HepG2 (cell line): ENCODE data around the gene PLCB1. TPM values are rescaled to one million over a fixed set of nuclear protein-coding genes. Genes with fewer than 3 reads are reported as not detected.

Experiments
- BRF2 ChIP-seq: sonication (generic); formaldehyde crosslinking; IDR thresholded peaks from 2 replicates; pipeline ENCODE4 v1.8.1; 2022; ENCODE audit warnings: mild to moderate bottlenecking, missing genetic modification reagents
- EED ChIP-seq: sonication (generic); formaldehyde crosslinking; IDR thresholded peaks from 2 replicates; pipeline ENCODE4 v1.5.0; 2020; ENCODE audit warnings: mild to moderate bottlenecking, missing genetic modification reagents
- FOXJ3 ChIP-seq: sonication (generic); formaldehyde crosslinking; IDR thresholded peaks from 2 replicates; pipeline ENCODE4 v1.4.0; 2020; ENCODE audit warnings: missing genetic modification reagents, mild to moderate bottlenecking, borderline replicate concordance
- IKZF1 ChIP-seq: fragments of 450-650 bp; IDR thresholded peaks from 2 replicates; pipeline ENCODE4 v1.7.1; 2016
- MIXL1 ChIP-seq: IDR thresholded peaks from 2 replicates; pipeline ENCODE4 v1.6.1; 2016
- NR2F6 ChIP-seq, 2 experiments: IDR thresholded peaks; 2 replicates each; pipeline ENCODE4 v1.6.1; 2016; ENCODE audit warnings: antibody characterized with exemption in 1 of 2, mild to moderate bottlenecking in 1 of 2
- PHF8 ChIP-seq: sonication (generic); formaldehyde crosslinking; IDR thresholded peaks from 2 replicates; pipeline ENCODE4 v1.5.0; 2020; ENCODE audit warnings: missing genetic modification reagents
- SALL1 ChIP-seq: sonication (generic); formaldehyde crosslinking; IDR thresholded peaks from 2 replicates; pipeline ENCODE4 v1.8.0; 2022; ENCODE audit warnings: mild to moderate bottlenecking, missing genetic modification reagents
- SOX6 ChIP-seq, 2 experiments: fragments of 450-650 bp in 1 of 2; sonication (generic) in 1 of 2; formaldehyde crosslinking in 1 of 2; IDR thresholded peaks; 2 replicates each; pipeline versions ENCODE4 v1.4.0 to v1.6.1; 2017 to 2020; ENCODE audit warnings: antibody characterized with exemption in 1 of 2, mild to moderate bottlenecking in 1 of 2, missing genetic modification reagents in 1 of 2
- SP140L ChIP-seq: sonication (generic); formaldehyde crosslinking; IDR thresholded peaks from 2 replicates; pipeline ENCODE4 v1.4.0; 2020; ENCODE audit warnings: missing genetic modification reagents, borderline replicate concordance
- STAT5B ChIP-seq: sonication (generic); formaldehyde crosslinking; IDR thresholded peaks from 2 replicates; pipeline ENCODE4 v1.4.0; 2020; ENCODE audit warnings: missing genetic modification reagents
- TCF12 ChIP-seq, 2 experiments: fragments of 450-650 bp in 1 of 2; sonication (generic) in 1 of 2; formaldehyde crosslinking in 1 of 2; IDR thresholded peaks; 2 replicates each; pipeline versions ENCODE4 v1.6.1 to v1.8.0; 2017 to 2022; ENCODE audit warnings: antibody characterized with exemption in 1 of 2, mild to moderate bottlenecking in 1 of 2, missing genetic modification reagents in 1 of 2, moderate library complexity in 1 of 2
- XRCC5 ChIP-seq: fragments of 200-400 bp; formaldehyde crosslinking; optimal IDR thresholded peaks from 2 replicates; pipeline ENCODE3; 2017; ENCODE audit warnings: mild to moderate bottlenecking, low read length
- ZBTB10 ChIP-seq: sonication (generic); formaldehyde crosslinking; IDR thresholded peaks from 2 replicates; pipeline ENCODE4 v1.4.0; 2020; ENCODE audit warnings: missing genetic modification reagents, borderline replicate concordance
- ZIK1 ChIP-seq: sonication (generic); formaldehyde crosslinking; IDR thresholded peaks from 2 replicates; pipeline ENCODE4 v1.5.0; 2020; ENCODE audit warnings: mild to moderate bottlenecking, low read depth, missing genetic modification reagents, borderline replicate concordance
- ZNF296 ChIP-seq: sonication (generic); formaldehyde crosslinking; conservative IDR thresholded peaks from 2 replicates; pipeline ENCODE4 v1.5.0; 2020; ENCODE audit warnings: mild to moderate bottlenecking, missing genetic modification reagents
- ZNF619 ChIP-seq: sonication (generic); formaldehyde crosslinking; IDR thresholded peaks from 2 replicates; pipeline ENCODE4 v1.4.0; 2020; ENCODE audit warnings: mild to moderate bottlenecking, missing genetic modification reagents
- ZNF704 ChIP-seq: sonication (generic); formaldehyde crosslinking; IDR thresholded peaks from 2 replicates; pipeline ENCODE4 v1.8.1; 2023; ENCODE audit warnings: mild to moderate bottlenecking, inconsistent platforms, moderate library complexity, missing genetic modification reagents, borderline replicate concordance
- polyA plus RNA-seq, 8 experiments: library from polyadenylated mRNA; depleted of rRNA in 3 of 8; stranded (reverse) in 7 of 8; unstranded in 1 of 8; fragments of >200 nt; fragmentation: Illumina TruSeq in 4 of 8; extraction: Trizol in 4 of 8; gene quantifications; 2 replicates each; pipeline versions ENCODE4 v1.2.1 to v1.2.3, GENCODE V29; 2011 to 2016; ENCODE audit warnings: low read depth in 4 of 8, missing spikeins in 1 of 8, mixed read lengths in 1 of 8; ENCODE audit not compliant: insufficient read depth in 1 of 8
- total RNA-seq, 5 experiments: library from RNA; depleted of rRNA; stranded (reverse); fragments of >200 nt; fragmentation: Illumina TruSeq; extraction: Trizol; gene quantifications; 2 replicates each; pipeline ENCODE4 v1.2.3, GENCODE V29; 2016; ENCODE audit warnings: low read depth in 1 of 5
- TF ChIP-seq, protein P1 (sequence below): sonication (generic); formaldehyde crosslinking; IDR thresholded peaks from 2 replicates; pipeline ENCODE4 v1.8.1; 2023; ENCODE audit warnings: mild to moderate bottlenecking, missing genetic modification reagents, borderline replicate concordance
- TF ChIP-seq, protein P2 (sequence below): IDR thresholded peaks from 2 replicates; pipeline ENCODE4 v1.6.1; 2016; ENCODE audit warnings: mild to moderate bottlenecking
- TF ChIP-seq, protein P3 (sequence below): sonication (generic); formaldehyde crosslinking; IDR thresholded peaks from 2 replicates; pipeline ENCODE4 v1.9.0; 2021; ENCODE audit warnings: missing genetic modification reagents, mild to moderate bottlenecking, borderline replicate concordance

PLCB1 gene
- total and polyA plus RNA-seq, 2 of the 13 experiments (the other 11 are each of a cell fraction or from before 2014, with no cell fraction given), result 42.4 to 55.9 TPM

- TF ChIP-seq SOX6 (IDR thresholded peaks at IDR 0.05) (no peak), SOX6 (CRISPR knock-in tag; IDR thresholded peaks at IDR 0.05) (0 out of 2 replicates have a peak, but pooled peaks have one; percentile 24), TCF12 (IDR thresholded peaks at IDR 0.05) (no peak), TCF12 (CRISPR knock-in tag; IDR thresholded peaks at IDR 0.05) (no peak), FOXJ3 (CRISPR knock-in tag) (no peak), NR2F6 (IDR thresholded peaks at IDR 0.05) (no peak), NR2F6 (CRISPR knock-in tag; IDR thresholded peaks at IDR 0.05) (0 out of 2 replicates have a peak, but pooled peaks have one; percentile 37), ZIK1 (CRISPR knock-in tag) (no peak), ZNF619 (CRISPR knock-in tag) (no peak), STAT5B (CRISPR knock-in tag) (0 out of 2 replicates have a peak, but pooled peaks have one; percentile 63), EED (CRISPR knock-in tag) (no peak), ZNF296 (CRISPR knock-in tag) (no peak), BRF2 (CRISPR knock-in tag) (no peak), SP140L (0 out of 2 replicates have a peak, but pooled peaks have one; percentile 61), XRCC5 (peak; percentile 88), ZBTB10 (CRISPR knock-in tag) (no peak), SALL1 (CRISPR knock-in tag) (no peak; the same call in 1 of the 2 replicates), ZNF704 (CRISPR knock-in tag) (no peak), PHF8 (no peak), MIXL1 (CRISPR knock-in tag) (peak; percentile 69; the same call in 1 of the 2 replicates), IKZF1 (no peak)
- TF ChIP-seq, protein P1, sequence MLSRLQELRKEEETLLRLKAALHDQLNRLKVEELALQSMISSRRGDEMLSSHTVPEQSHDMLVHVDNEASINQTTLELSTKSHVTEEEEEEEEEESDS (CRISPR knock-in tag), result no peak
- TF ChIP-seq, protein P2, sequence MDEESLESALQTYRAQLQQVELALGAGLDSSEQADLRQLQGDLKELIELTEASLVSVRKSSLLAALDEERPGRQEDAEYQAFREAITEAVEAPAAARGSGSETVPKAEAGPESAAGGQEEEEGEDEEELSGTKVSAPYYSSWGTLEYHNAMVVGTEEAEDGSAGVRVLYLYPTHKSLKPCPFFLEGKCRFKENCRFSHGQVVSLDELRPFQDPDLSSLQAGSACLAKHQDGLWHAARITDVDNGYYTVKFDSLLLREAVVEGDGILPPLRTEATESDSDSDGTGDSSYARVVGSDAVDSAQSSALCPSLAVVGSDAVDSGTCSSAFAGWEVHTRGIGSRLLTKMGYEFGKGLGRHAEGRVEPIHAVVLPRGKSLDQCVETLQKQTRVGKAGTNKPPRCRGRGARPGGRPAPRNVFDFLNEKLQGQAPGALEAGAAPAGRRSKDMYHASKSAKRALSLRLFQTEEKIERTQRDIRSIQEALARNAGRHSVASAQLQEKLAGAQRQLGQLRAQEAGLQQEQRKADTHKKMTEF (CRISPR knock-in tag), result 0 out of 2 replicates have a peak, but pooled peaks have one; percentile 43
- TF ChIP-seq, protein P3, sequence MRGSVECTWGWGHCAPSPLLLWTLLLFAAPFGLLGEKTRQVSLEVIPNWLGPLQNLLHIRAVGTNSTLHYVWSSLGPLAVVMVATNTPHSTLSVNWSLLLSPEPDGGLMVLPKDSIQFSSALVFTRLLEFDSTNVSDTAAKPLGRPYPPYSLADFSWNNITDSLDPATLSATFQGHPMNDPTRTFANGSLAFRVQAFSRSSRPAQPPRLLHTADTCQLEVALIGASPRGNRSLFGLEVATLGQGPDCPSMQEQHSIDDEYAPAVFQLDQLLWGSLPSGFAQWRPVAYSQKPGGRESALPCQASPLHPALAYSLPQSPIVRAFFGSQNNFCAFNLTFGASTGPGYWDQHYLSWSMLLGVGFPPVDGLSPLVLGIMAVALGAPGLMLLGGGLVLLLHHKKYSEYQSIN (CRISPR knock-in tag), result no peak
Measured at GRCh38 chr20:8853805-8854338, 721.8 kb downstream of the PLCB1 start (continued).
